Upper lobe of left lung (tissue), 4 donors: ENCODE data around the gene MTHFD1L.

ENCODE experiments used
- EP300 ChIP-seq, 4 donors: sonication (generic); formaldehyde crosslinking; IDR thresholded peaks; one replicate each; pipeline ENCODE4 v1.5.1; 2017; ENCODE audit warnings: antibody characterized with exemption in 4 of 4, control low read depth in 2 of 4
- POLR2A ChIP-seq, 4 donors: fragments of 450-650 bp; IDR thresholded peaks; one replicate each; pipeline ENCODE4 v1.5.1; 2016 to 2017; ENCODE audit warnings: antibody characterized with exemption in 4 of 4, mild to moderate bottlenecking in 2 of 4
- POLR2AphosphoS5 ChIP-seq, 2 donors: sonication (generic); formaldehyde crosslinking; IDR thresholded peaks; one replicate each; pipeline ENCODE4 v1.5.1; 2017; ENCODE audit warnings: antibody characterized with exemption in 2 of 2
- TF ChIP-seq, protein P1 (sequence below), 6 experiments: fragments of 450-650 bp in 4 of 6; fragments of 200-600 bp in 2 of 6; sonication (generic) in 2 of 6; IDR thresholded peaks; one replicate each; pipeline ENCODE4 v1.5.1; 2016 to 2019; ENCODE audit warnings: antibody characterized with exemption in 6 of 6

DNA sequence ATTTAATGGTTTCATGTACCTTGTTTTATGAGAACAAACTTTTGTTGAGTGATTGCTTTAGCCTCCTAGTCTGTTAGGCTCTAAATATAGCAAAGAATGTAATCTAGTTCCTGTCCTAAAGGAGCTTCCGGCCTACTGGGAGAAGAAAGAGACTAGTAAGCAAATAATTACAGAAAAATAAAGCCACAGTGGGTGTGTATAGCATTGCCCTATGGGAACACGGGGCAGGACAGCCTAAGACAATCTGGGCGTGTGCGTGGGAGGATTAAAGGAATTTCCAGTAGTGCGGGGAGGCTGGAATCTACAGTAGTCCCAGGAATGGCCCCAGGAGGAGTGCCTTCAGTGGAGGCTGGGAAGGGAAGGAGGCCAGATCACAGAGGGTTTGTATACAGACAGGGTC is 276.2 kb downstream of the MTHFD1L start:
- peak; percentile 13 to 35 for TF ChIP-seq POLR2AphosphoS5 (IDR thresholded peaks at IDR 0.05)
- TF ChIP-seq, protein P1, sequence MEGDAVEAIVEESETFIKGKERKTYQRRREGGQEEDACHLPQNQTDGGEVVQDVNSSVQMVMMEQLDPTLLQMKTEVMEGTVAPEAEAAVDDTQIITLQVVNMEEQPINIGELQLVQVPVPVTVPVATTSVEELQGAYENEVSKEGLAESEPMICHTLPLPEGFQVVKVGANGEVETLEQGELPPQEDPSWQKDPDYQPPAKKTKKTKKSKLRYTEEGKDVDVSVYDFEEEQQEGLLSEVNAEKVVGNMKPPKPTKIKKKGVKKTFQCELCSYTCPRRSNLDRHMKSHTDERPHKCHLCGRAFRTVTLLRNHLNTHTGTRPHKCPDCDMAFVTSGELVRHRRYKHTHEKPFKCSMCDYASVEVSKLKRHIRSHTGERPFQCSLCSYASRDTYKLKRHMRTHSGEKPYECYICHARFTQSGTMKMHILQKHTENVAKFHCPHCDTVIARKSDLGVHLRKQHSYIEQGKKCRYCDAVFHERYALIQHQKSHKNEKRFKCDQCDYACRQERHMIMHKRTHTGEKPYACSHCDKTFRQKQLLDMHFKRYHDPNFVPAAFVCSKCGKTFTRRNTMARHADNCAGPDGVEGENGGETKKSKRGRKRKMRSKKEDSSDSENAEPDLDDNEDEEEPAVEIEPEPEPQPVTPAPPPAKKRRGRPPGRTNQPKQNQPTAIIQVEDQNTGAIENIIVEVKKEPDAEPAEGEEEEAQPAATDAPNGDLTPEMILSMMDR (IDR thresholded peaks at IDR 0.05) = no peak
- no peak for TF ChIP-seq EP300 (IDR thresholded peaks at IDR 0.05)
- TF ChIP-seq POLR2A (IDR thresholded peaks at IDR 0.05) = no peak
